Suprapubic skin (tissue), 4 donors: ENCODE data around the gene ZNF664. TPM values are rescaled to one million over a fixed set of nuclear protein-coding genes. Genes with fewer than 3 reads are reported as not detected.

Source experiments
- DNase-seq, 2 donors: peaks; one replicate each; pipeline ENCODE4 v3.0.0-alpha.2; 2019; ENCODE audit warnings: low spot score in 2 of 2
- H3K27ac ChIP-seq: fragments of 200-600 bp; sonication (generic); one replicate; pipeline ENCODE4 v1.5.1; 2019
- H3K27me3 ChIP-seq: fragments of 200-600 bp; sonication (generic); one replicate; pipeline ENCODE4 v1.5.1; 2019
- H3K36me3 ChIP-seq: fragments of 200-600 bp; sonication (generic); one replicate; pipeline ENCODE4 v1.5.1; 2019
- H3K4me1 ChIP-seq: fragments of 200-600 bp; sonication (generic); one replicate; pipeline ENCODE4 v1.5.1; 2019
- H3K4me3 ChIP-seq: fragments of 200-600 bp; sonication (generic); one replicate; pipeline ENCODE4 v1.5.1; 2019; ENCODE audit warnings: mild to moderate bottlenecking
- H3K9me3 ChIP-seq: fragments of 200-600 bp; sonication (generic); one replicate; pipeline ENCODE4 v1.5.1; 2019
- CTCF ChIP-seq, 2 donors: fragments of 200-600 bp in 1 of 2; fragments of 450-650 bp in 1 of 2; sonication (generic) in 1 of 2; IDR thresholded peaks; one replicate each; pipeline ENCODE4 v1.5.1; 2016 to 2019; ENCODE audit warnings: antibody characterized with exemption in 2 of 2, mild to moderate bottlenecking in 1 of 2, moderate library complexity in 1 of 2
- EP300 ChIP-seq: sonication (generic); formaldehyde crosslinking; IDR thresholded peaks from one replicate; pipeline ENCODE4 v1.6.1; 2017; ENCODE audit warnings: antibody characterized with exemption
- POLR2A ChIP-seq, 2 donors: fragments of 450-650 bp; IDR thresholded peaks; one replicate each; pipeline ENCODE4 v1.6.1; 2017; ENCODE audit warnings: antibody characterized with exemption in 2 of 2, mild to moderate bottlenecking in 2 of 2, moderate library complexity in 2 of 2
- POLR2AphosphoS5 ChIP-seq, 3 donors: sonication (generic); formaldehyde crosslinking; IDR thresholded peaks; one replicate each; pipeline ENCODE4 v1.6.1; 2017; ENCODE audit warnings: antibody characterized with exemption in 3 of 3
- WGBS: methylation state at CpG from one replicate; pipeline ENCODE4 v1.1.5; 2018; 5-methylcytosine and 5-hydroxymethylcytosine counted together
- total RNA-seq, 4 donors: library from RNA; depleted of rRNA; stranded (reverse); fragments of >200 nt; gene quantifications; one replicate each; pipeline ENCODE4 v1.1.0, GENCODE V29; 2016

ZNF664 gene
- total RNA-seq, 4 donors from 2014 or later, result 29.6 to 39.6 (median 32.8) TPM

GRCh38 chr12:124055066-124055465 lies 82.1 kb downstream of the ZNF664 start:
- no peak overlapping the region for H3K27ac ChIP-seq
- H3K9me3 ChIP-seq, result no peaks in the 10 kb centered on the region
- 100% methylated on average over 1 of the region's 1 CpG for WGBS
- no peaks in the 10 kb centered on the region for H3K27me3 ChIP-seq
- no peaks in the 10 kb centered on the region for H3K36me3 ChIP-seq
- H3K4me1 ChIP-seq, result no peaks in the 10 kb centered on the region
- H3K4me3 ChIP-seq, result no peak overlapping the region
- no peak for TF ChIP-seq CTCF (IDR thresholded peaks at IDR 0.05)
- TF ChIP-seq POLR2AphosphoS5 (IDR thresholded peaks at IDR 0.05), result no peak
- no peak for TF ChIP-seq EP300
- TF ChIP-seq POLR2A (IDR thresholded peaks at IDR 0.05), result no peak
- DNase-seq, result no peak

GRCh38 chr12:124057691-124058090 lies 84.7 kb downstream of the ZNF664 start:
- Histone ChIP-seq H3K36me3 (no peaks in the 10 kb centered on the region), H3K27me3 (no peaks in the 10 kb centered on the region), H3K4me3 (no peak overlapping the region), H3K27ac (no peak overlapping the region), H3K9me3 (no peaks in the 10 kb centered on the region), H3K4me1 (no peaks in the 10 kb centered on the region)
- no peak for DNase-seq
- WGBS, result 97% methylated on average over 2 of the region's 2 CpGs
- TF ChIP-seq POLR2A (IDR thresholded peaks at IDR 0.05) (no peak), EP300 (no peak), POLR2AphosphoS5 (IDR thresholded peaks at IDR 0.05) (no peak), CTCF (IDR thresholded peaks at IDR 0.05) (no peak)

- Histone ChIP-seq H3K27ac (no peak overlapping the region), H3K4me3 (no peak overlapping the region), H3K27me3 (no peaks in the 10 kb centered on the region), H3K36me3 (no peaks in the 10 kb centered on the region), H3K9me3 (no peaks in the 10 kb centered on the region), H3K4me1 (no peaks in the 10 kb centered on the region)
- no peak for DNase-seq
- 92% methylated on average over 3 of the region's 3 CpGs for WGBS
- TF ChIP-seq EP300, result no peak
- no peak for TF ChIP-seq POLR2AphosphoS5 (IDR thresholded peaks at IDR 0.05)
- TF ChIP-seq POLR2A (IDR thresholded peaks at IDR 0.05), result no peak
- TF ChIP-seq CTCF (IDR thresholded peaks at IDR 0.05), result no peak
Observed at GRCh38 chr12:124059752-124060151, 86.7 kb downstream of the ZNF664 start.

Other genes with a start within 250 kb of the ZNF664 start
- gene DNAH10, start 210.9 kb upstream of the ZNF664 start, total RNA-seq, result 1 to 10 TPM in 1 of 4 donors, under 1 TPM in 2, not detected in 1; 0.13 to 1.2 (median 0.19) TPM
- 10 to 100 TPM in 2 of 4 donors, 1 to 10 TPM in 2; 6.5 to 17.1 (median 10.6) TPM for gene CCDC92, start 384 bp upstream of the ZNF664 start, total RNA-seq